Gastroesophageal sphincter (tissue), 3 donors: ENCODE measurements around the gene KCTD21.

Source experiments
- CTCF ChIP-seq, 4 experiments: fragments of 200-600 bp in 2 of 4; fragments of 450-650 bp in 2 of 4; sonication (generic) in 1 of 4; IDR thresholded peaks; one replicate each; pipeline ENCODE4 v1.5.1; 2017 to 2019; ENCODE audit warnings: antibody characterized with exemption in 4 of 4, mild to moderate bottlenecking in 2 of 4, moderate library complexity in 2 of 4
- POLR2A ChIP-seq, 2 donors: fragments of 450-650 bp; IDR thresholded peaks; one replicate each; pipeline ENCODE4 v1.6.1; 2017; ENCODE audit warnings: antibody characterized with exemption in 2 of 2, mild to moderate bottlenecking in 2 of 2, moderate library complexity in 1 of 2
- POLR2AphosphoS5 ChIP-seq: sonication (generic); formaldehyde crosslinking; IDR thresholded peaks from one replicate; pipeline ENCODE4 v1.6.1; 2017; ENCODE audit warnings: antibody characterized with exemption

GRCh38 chr11:78227921-78228320, 39.5 kb upstream of the KCTD21 start:
- no peak for TF ChIP-seq CTCF (IDR thresholded peaks at IDR 0.05)
- TF ChIP-seq POLR2A (IDR thresholded peaks at IDR 0.05), result no peak
- no peak for TF ChIP-seq POLR2AphosphoS5
